A549 (cell line): ENCODE measurements around the gene SLC6A6. TPM values are rescaled to one million over a fixed set of nuclear protein-coding genes. Genes with fewer than 3 reads are reported as not detected.

Source experiments
- ATAC-seq, 2 experiments: fragments of 200-7000 bp in 1 of 2; fragments of >200 bp in 1 of 2; cut with Nextera tagmentation in 1 of 2; cut with Tn5 transposase in 1 of 2; 3 replicates each; pipeline versions ENCODE4 v1.8.0 to v1.9.1; 2018 to 2020; ENCODE audit warnings: mild to moderate bottlenecking in 1 of 2, moderate library complexity in 1 of 2
- CTCF ChIA-PET: fragments of 300-600 bp; sonication (Branson Sonifier 250); formaldehyde crosslinking; extraction: SDS; loops from one replicate; lab custom pipeline; 2021; ENCODE audit warnings: antibody characterized with exemption, inconsistent platforms; lab: Yijun Ruan, JAX
- POLR2A ChIA-PET: fragments of 350-600 bp; formaldehyde crosslinking; extraction: SDS; loops from one replicate; lab custom pipeline; 2021; ENCODE audit warnings: antibody characterized with exemption, inconsistent platforms; lab: Yijun Ruan, JAX
- DNase-seq, 2 experiments: peaks; one replicate each; pipeline versions ENCODE4 v3.0.0 to v3.0.0-alpha.2; 2011 to 2016; ENCODE audit warnings: low read depth in 1 of 2, low spot score in 1 of 2
- FAIRE-seq: peaks from 2 replicates; lab custom pipeline; 2011; peaks lifted over from hg19 to GRCh38; lab: Jason Lieb, UNC
- H3K27ac ChIP-seq, 2 experiments: fragments of >200 bp; sonication (Bioruptor Twin); formaldehyde crosslinking; 3 replicates each; pipeline ENCODE4 v1.5.1; 2016 to 2017
- H3K4me1 ChIP-seq: fragments of >200 bp; sonication (Bioruptor Twin); formaldehyde crosslinking; 3 replicates; pipeline ENCODE4 v1.6.1; 2016
- H3K4me2 ChIP-seq: fragments of >200 bp; sonication (Bioruptor Twin); formaldehyde crosslinking; 3 replicates; pipeline ENCODE4 v1.6.1; 2016
- H3K4me3 ChIP-seq: fragments of >200 bp; sonication (Bioruptor Twin); formaldehyde crosslinking; 3 replicates; pipeline ENCODE4 v1.5.1; 2016
- H3K9me3 ChIP-seq: fragments of >200 bp; sonication (Bioruptor Twin); formaldehyde crosslinking; 3 replicates; pipeline ENCODE4 v1.6.1; 2016
- CHD2 ChIP-seq: fragments of 150-350 bp; IDR thresholded peaks from 2 replicates; pipeline ENCODE4 v1.6.1; 2014; ENCODE audit warnings: low read length; ENCODE audit not compliant: partially characterized antibody
- CHD4 ChIP-seq: fragments of 200-600 bp; sonication (generic); IDR thresholded peaks from 2 replicates; pipeline ENCODE4 v1.6.1; 2016; ENCODE audit warnings: antibody characterized with exemption, mild to moderate bottlenecking, borderline replicate concordance
- E2F6 ChIP-seq: IDR thresholded peaks from 2 replicates; pipeline ENCODE4 v1.6.1; 2012; ENCODE audit warnings: low read depth, borderline replicate concordance
- ELK1 ChIP-seq: fragments of 150-350 bp; IDR thresholded peaks from 2 replicates; pipeline ENCODE4 v1.6.1; 2014; ENCODE audit warnings: low read depth, mild to moderate bottlenecking, low read length
- ESRRA ChIP-seq: fragments of 150-350 bp; IDR thresholded peaks from 2 replicates; pipeline ENCODE4 v1.6.1; 2014; ENCODE audit warnings: mild to moderate bottlenecking, low read length, borderline replicate concordance
- FOSB ChIP-seq: fragments of 250-450 bp; sonication (Bioruptor Pico); IDR thresholded peaks from 2 replicates; pipeline ENCODE4 v1.5.0; 2020; ENCODE audit warnings: mild to moderate bottlenecking, moderate library complexity
- FOSL2 ChIP-seq, 2 experiments: fragments of 450-650 bp in 1 of 2; fragments of >200 bp in 1 of 2; sonication (Bioruptor Twin) in 1 of 2; formaldehyde crosslinking; IDR thresholded peaks; 2 replicates each; pipeline versions ENCODE4 v1.5.0 to v1.6.1; 2016 to 2020; ENCODE audit warnings: mild to moderate bottlenecking in 1 of 2, moderate library complexity in 1 of 2
- FOXS1 ChIP-seq: fragments of 250-450 bp; sonication (Bioruptor Pico); IDR thresholded peaks from 2 replicates; pipeline ENCODE4 v1.5.0; 2020; ENCODE audit warnings: mild to moderate bottlenecking, moderate library complexity
- HEYL ChIP-seq: fragments of 250-450 bp; sonication (Bioruptor Pico); IDR thresholded peaks from 2 replicates; pipeline ENCODE4 v1.8.0; 2021; ENCODE audit warnings: mild to moderate bottlenecking, moderate library complexity
- HMGXB4 ChIP-seq: fragments of 250-450 bp; sonication (Bioruptor Pico); IDR thresholded peaks from 2 replicates; pipeline ENCODE4 v1.5.0; 2021; ENCODE audit warnings: mild to moderate bottlenecking, moderate library complexity, borderline replicate concordance
- JUNB ChIP-seq: fragments of >200 bp; sonication (Bioruptor Twin); formaldehyde crosslinking; IDR thresholded peaks from 2 replicates; pipeline ENCODE4 v1.6.1; 2016
- KDM5A ChIP-seq: fragments of 200-600 bp; sonication (generic); IDR thresholded peaks from 2 replicates; pipeline ENCODE4 v1.6.1; 2016; ENCODE audit warnings: antibody characterized with exemption, mild to moderate bottlenecking
- MAZ ChIP-seq: fragments of 150-350 bp; IDR thresholded peaks from 2 replicates; pipeline ENCODE4 v1.6.1; 2014; ENCODE audit warnings: antibody characterized with exemption, low read depth, low read length, borderline replicate concordance
- MYC ChIP-seq: IDR thresholded peaks from 2 replicates; pipeline ENCODE4 v1.6.1; 2012; ENCODE audit warnings: mild to moderate bottlenecking, inconsistent platforms, low read length, improper control_type of control experiment, borderline replicate concordance
- PHF8 ChIP-seq: fragments of 200-600 bp; sonication (generic); IDR thresholded peaks from 2 replicates; pipeline ENCODE4 v1.6.1; 2016; ENCODE audit warnings: low read depth, mild to moderate bottlenecking, antibody characterized with exemption, moderate library complexity, borderline replicate concordance
- POLR2A ChIP-seq: IDR thresholded peaks from 2 replicates; pipeline ENCODE4 v1.6.1; 2012; ENCODE audit warnings: mild to moderate bottlenecking, low read length
- POLR2AphosphoS2 ChIP-seq: conservative IDR thresholded peaks from 2 replicates; pipeline ENCODE4 v1.6.1; 2012; ENCODE audit warnings: low read length, improper control_type of control experiment, inconsistent platforms
- RCOR1 ChIP-seq: fragments of 150-350 bp; IDR thresholded peaks from 2 replicates; pipeline ENCODE4 v1.6.1; 2014; ENCODE audit warnings: antibody characterized with exemption, low read length, low read depth
- RFX5 ChIP-seq: fragments of 450-650 bp; IDR thresholded peaks from 2 replicates; pipeline ENCODE4 v1.7.1; 2014; ENCODE audit warnings: antibody characterized with exemption, mild to moderate bottlenecking, moderate library complexity
- RNF2 ChIP-seq: fragments of 200-600 bp; sonication (generic); IDR thresholded peaks from 2 replicates; pipeline ENCODE4 v1.6.1; 2016; ENCODE audit warnings: low read depth, mild to moderate bottlenecking, antibody characterized with exemption, moderate library complexity, borderline replicate concordance
- SREBF2 ChIP-seq: fragments of 450-650 bp; IDR thresholded peaks from 2 replicates; pipeline ENCODE4 v1.6.1; 2014; ENCODE audit warnings: mild to moderate bottlenecking, moderate library complexity
- TP53 ChIP-seq: fragments of 250-450 bp; sonication (Bioruptor Pico); IDR thresholded peaks from 2 replicates; pipeline ENCODE4 v1.5.0; 2021; ENCODE audit warnings: mild to moderate bottlenecking, moderate library complexity
- ZC3H11A ChIP-seq: fragments of 450-650 bp; IDR thresholded peaks from 2 replicates; pipeline ENCODE4 v1.6.1; 2014; ENCODE audit warnings: antibody characterized with exemption, mild to moderate bottlenecking
- ZSCAN20 ChIP-seq: fragments of 250-450 bp; sonication (Bioruptor Pico); IDR thresholded peaks from 2 replicates; pipeline ENCODE4 v1.8.0; 2022; ENCODE audit warnings: mild to moderate bottlenecking, moderate library complexity
- WGBS: methylation state at CpG from one replicate; pipeline ENCODE4 v1.1.6; 2017; ENCODE audit errors: missing lambda C conversion rate; 5-methylcytosine and 5-hydroxymethylcytosine counted together
- polyA plus RNA-seq, 4 experiments: library from polyadenylated mRNA; depleted of rRNA in 3 of 4; stranded (reverse); fragments of >200 nt; fragmentation: RNase III in 1 of 4; extraction: RNeasy Plus Mini Kit Qiagen cat#74134 plus additional on column Dnase treatment in 1 of 4; gene quantifications; 2 replicates in 3 of 4; 3 replicates in 1 of 4; pipeline ENCODE4 v1.2.3, GENCODE V29; 2011 to 2017
- TF ChIP-seq, protein P1 (sequence below): fragments of 250-450 bp; sonication (Bioruptor Pico); IDR thresholded peaks from 2 replicates; pipeline ENCODE4 v1.5.0; 2020; ENCODE audit warnings: low read depth, mild to moderate bottlenecking, moderate library complexity

The SLC6A6 gene
- polyA plus RNA-seq, 2 of the 4 experiments (the other 2 are of a cell fraction), result 73.3 to 73.8 TPM

DNA sequence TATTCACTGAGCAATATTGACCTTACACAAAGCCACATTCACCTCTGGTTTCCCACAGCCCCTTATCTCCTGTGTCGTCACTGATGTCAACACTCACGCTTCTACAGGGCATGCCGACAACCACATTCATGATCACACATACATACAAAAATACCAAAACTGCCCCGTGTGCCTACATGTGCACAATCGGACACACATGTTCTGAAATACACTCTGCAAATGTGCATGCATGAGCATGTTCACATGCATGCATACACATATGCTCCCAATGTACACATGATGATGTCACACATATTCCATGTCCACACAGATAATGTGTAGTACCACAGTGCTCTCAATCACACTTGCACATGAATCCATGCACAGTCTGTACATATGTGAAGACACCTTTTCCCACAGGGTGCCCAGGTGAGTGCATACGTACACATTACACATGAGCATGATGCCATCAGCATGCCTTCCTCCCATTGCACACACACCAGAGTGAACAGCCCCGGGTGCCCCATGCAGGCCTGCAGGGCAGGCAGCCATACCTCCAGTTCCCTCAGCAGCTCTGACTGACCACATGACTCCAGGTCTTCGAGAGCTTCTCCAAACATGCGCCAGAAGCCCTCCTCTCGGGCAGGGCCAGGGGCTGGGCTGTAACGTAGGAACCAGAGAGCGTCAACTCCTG lies 100.8 kb downstream of the SLC6A6 start:
- no peak for FAIRE-seq
- 83% methylated on average over 7 of the region's 12 CpGs for WGBS
- CTCF ChIA-PET, result interaction anchor here (0.7 to 0.8 kb wide), 3 partner anchors 9 to 98 kb away, joined by 3 read pairs; no protein-coding TSS in a partner anchor

GRCh38 chr3:14503706-14504065 lies 101.3 kb downstream of the SLC6A6 start:
- H3K4me2 ChIP-seq, result no peak overlapping the region
- H3K4me3 ChIP-seq, result no peak overlapping the region
- peaks cover 14% of the 10 kb centered on the region for H3K9me3 ChIP-seq
- H3K27ac ChIP-seq, result no peak overlapping the region
- no peak for DNase-seq
- WGBS, result 76% methylated on average over 11 of the region's 20 CpGs
- no peak for FAIRE-seq
- ChIA-PET POLR2A (no interaction called here), CTCF (no interaction called here)
- TF ChIP-seq ESRRA (no peak), CHD4 (no peak), PHF8 (no peak), ELK1 (no peak), HEYL (no peak), MAZ (no peak)
- no peaks in the 10 kb centered on the region for H3K4me1 ChIP-seq
- no peak for ATAC-seq

More for the DNA sequence above, 100.8 kb downstream of the SLC6A6 start:
- no peak for ATAC-seq
- Histone ChIP-seq H3K4me3 (no peak overlapping the region), H3K9me3 (peaks cover 14% of the 10 kb centered on the region)
- TF ChIP-seq CHD2 (no peak), RFX5 (no peak), TP53 (CRISPR knock-in tag) (no peak), RCOR1 (no peak), ZC3H11A (no peak), FOXS1 (CRISPR knock-in tag) (no peak), FOSB (CRISPR knock-in tag) (no peak), JUNB (no peak), ZSCAN20 (CRISPR knock-in tag) (no peak)
- TF ChIP-seq, protein P1, sequence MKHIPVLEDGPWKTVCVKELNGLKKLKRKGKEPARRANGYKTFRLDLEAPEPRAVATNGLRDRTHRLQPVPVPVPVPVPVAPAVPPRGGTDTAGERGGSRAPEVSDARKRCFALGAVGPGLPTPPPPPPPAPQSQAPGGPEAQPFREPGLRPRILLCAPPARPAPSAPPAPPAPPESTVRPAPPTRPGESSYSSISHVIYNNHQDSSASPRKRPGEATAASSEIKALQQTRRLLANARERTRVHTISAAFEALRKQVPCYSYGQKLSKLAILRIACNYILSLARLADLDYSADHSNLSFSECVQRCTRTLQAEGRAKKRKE, result no peak
- TF ChIP-seq, all 56 proteins: peak for 0
- Histone ChIP-seq H3K4me2 (no peak overlapping the region), H3K4me1 (no peaks in the 10 kb centered on the region), H3K27ac (no peak overlapping the region)
- POLR2A ChIA-PET, result no interaction called here
- DNase-seq, result no peak

DNA sequence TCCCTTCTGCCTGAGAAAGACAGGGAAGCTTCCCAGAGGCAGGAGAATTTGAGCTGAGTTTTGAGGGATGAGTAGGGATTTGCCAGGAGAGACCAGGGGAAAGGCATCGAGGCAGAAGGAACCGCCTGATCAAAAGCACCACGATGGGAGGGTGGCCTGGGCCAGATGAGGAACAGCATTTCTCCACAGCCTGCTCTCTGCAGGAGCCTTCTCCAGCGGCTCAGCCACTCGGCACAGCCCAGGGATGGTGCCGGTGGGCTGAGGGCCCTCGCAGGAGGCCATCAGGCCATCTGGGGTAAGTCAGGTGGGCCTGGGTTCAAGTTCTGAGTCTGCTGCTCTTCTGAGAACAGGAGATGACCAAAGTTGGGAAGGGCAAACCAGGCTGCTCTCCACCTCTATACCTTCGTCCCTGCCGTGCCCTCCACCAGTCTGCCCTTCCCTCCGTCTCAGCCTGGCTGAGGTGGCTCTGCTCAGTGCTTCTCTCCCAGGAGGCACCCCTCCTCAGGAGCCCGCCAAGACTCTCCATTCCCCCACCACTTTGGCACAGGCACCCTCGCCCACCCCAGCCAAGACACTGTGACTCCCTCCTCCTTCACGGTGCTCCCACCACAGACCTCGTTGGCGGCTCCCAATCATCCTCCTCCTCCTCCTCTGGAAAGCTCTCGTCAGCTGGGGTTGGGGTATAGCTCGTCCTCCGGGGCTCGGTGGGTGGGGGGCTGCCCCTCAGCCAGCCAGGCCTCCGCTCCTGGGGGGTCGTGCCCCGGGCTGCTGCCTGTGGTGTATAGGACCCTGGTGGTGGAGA lies 102.8 kb downstream of the SLC6A6 start:
- 54% methylated on average over 13 of the region's 22 CpGs for WGBS
- ATAC-seq (0 out of 6 replicates have a peak, but pooled peaks of 1 of the 2 experiments have one; percentile 9), DNase-seq (no peak), FAIRE-seq (no peak)
- H3K4me2 ChIP-seq, result no peak overlapping the region
- no peaks in the 10 kb centered on the region for H3K4me1 ChIP-seq
- POLR2A ChIA-PET, result no interaction called here
- H3K4me3 ChIP-seq, result no peak overlapping the region
- CTCF ChIA-PET, result interaction anchor here (0.6 to 6.0 kb wide), 7 partner anchors 15 to 244 kb away, joined by 3 to 28 read pairs (median 5); no protein-coding TSS in a partner anchor
- no peak overlapping the region for H3K27ac ChIP-seq
- no peak for TF ChIP-seq RNF2
- TF ChIP-seq POLR2A, result no peak
- no peak for TF ChIP-seq CHD4
- no peak for TF ChIP-seq TP53 (CRISPR knock-in tag)
- TF ChIP-seq FOSL2 (IDR thresholded peaks at IDR 0.05), result no peak
- TF ChIP-seq FOSL2 (CRISPR knock-in tag; IDR thresholded peaks at IDR 0.05), result no peak
- no peak for TF ChIP-seq HMGXB4 (CRISPR knock-in tag)
- no peak for TF ChIP-seq POLR2AphosphoS2
- TF ChIP-seq MYC, result no peak
- TF ChIP-seq, protein P1, result no peak
- TF ChIP-seq RFX5, result no peak
- TF ChIP-seq E2F6, result no peak
- no peak for TF ChIP-seq KDM5A
- TF ChIP-seq SREBF2, result no peak
- peaks cover 14% of the 10 kb centered on the region for H3K9me3 ChIP-seq
